K562 (cell line): ENCODE results near the gene BTBD17. TPM values are rescaled to one million over a fixed set of nuclear protein-coding genes. Genes with fewer than 3 reads are reported as not detected.
A peak's percentile ranks its signal among the peaks of the same experiment; 100 is the strongest.

Experiments used
- ATAC-seq: fragments of 200-7000 bp; cut with Tn5 transposase; 3 replicates; pipeline ENCODE4 v1.9.1; 2020; ENCODE audit warnings: moderate library complexity
- BruUV-seq: library from RNA; stranded (reverse); fragments of 400-500 nt; replicated peaks from 2 replicates; lab custom pipeline; 2021; lab: Mats Ljungman, UMichigan
- CTCF ChIA-PET: fragments of 300-600 bp; formaldehyde crosslinking; extraction: SDS; loops from one replicate; lab custom pipeline; 2021; ENCODE audit warnings: low intra/inter-chr PET ratio; lab: Yijun Ruan, JAX
- POLR2A ChIA-PET: fragments of 300-600, 350-650 bp; sonication (Branson Sonifier 250); formaldehyde crosslinking; extraction: SDS; loops from one replicate; lab custom pipeline; 2021; ENCODE audit warnings: antibody characterized with exemption, inconsistent platforms; lab: Yijun Ruan, JAX
- DNase-seq, 4 experiments: peaks; one replicate each; pipeline versions ENCODE4 v3.0.0 to v3.0.0-alpha.2; 2011 to 2018; ENCODE audit warnings: low spot score in 3 of 4, mixed read lengths in 3 of 4; ENCODE audit errors: extremely low read depth in 1 of 4
- FAIRE-seq: peaks from 2 replicates; lab custom pipeline; 2011; peaks lifted over from hg19 to GRCh38; lab: Jason Lieb, UNC
- H2AFZ ChIP-seq: 2 replicates; pipeline ENCODE4 v1.6.0; 2011; ENCODE audit warnings: low read depth, low read length, control low read depth, inconsistent platforms
- H3K27ac ChIP-seq: fragments of 200-600 bp; 3 replicates; pipeline ENCODE4 v1.8.0; 2011; ENCODE audit warnings: low read depth, mild to moderate bottlenecking, control low read depth, inconsistent platforms, low read length, moderate library complexity, mixed read lengths; ENCODE audit errors: extremely low read depth
- H3K27me3 ChIP-seq, 2 experiments: fragments of 300-600 bp in 1 of 2; 2 replicates in 1 of 2; 3 replicates in 1 of 2; pipeline versions ENCODE4 v1.6.0 to v1.8.0; 2011; ENCODE audit warnings: inconsistent platforms in 2 of 2, low read length in 2 of 2, mild to moderate bottlenecking in 1 of 2, mixed read lengths in 1 of 2, moderate library complexity in 1 of 2; ENCODE audit not compliant: control insufficient read depth in 2 of 2, insufficient read depth in 2 of 2
- H3K36me3 ChIP-seq: fragments of 300-600 bp; 3 replicates; pipeline ENCODE4 v1.8.0; 2011; ENCODE audit warnings: mild to moderate bottlenecking, low read length, inconsistent platforms; ENCODE audit not compliant: control insufficient read depth, insufficient read depth
- H3K4me1 ChIP-seq, 2 experiments: fragments of 200-600 bp in 1 of 2; replicated peaks in 1 of 2; 2 replicates in 1 of 2; 3 replicates in 1 of 2; pipeline versions ENCODE4 v1.5.1 to v1.8.0; 2011; ENCODE audit warnings: inconsistent platforms in 2 of 2, low read length in 2 of 2, mild to moderate bottlenecking in 1 of 2, mixed read lengths in 1 of 2, moderate library complexity in 1 of 2; ENCODE audit not compliant: control insufficient read depth in 2 of 2, insufficient read depth in 2 of 2
- H3K4me2 ChIP-seq: 2 replicates; pipeline ENCODE4 v1.6.1; 2011; ENCODE audit warnings: low read length, control low read depth, inconsistent platforms, mixed read lengths; ENCODE audit not compliant: insufficient read depth
- H3K4me3 ChIP-seq: fragments of 200-600 bp; sonication (generic), shearing (Covaris generic); 2 replicates; pipeline ENCODE4 v1.5.1; 2016; ENCODE audit warnings: control low read depth, inconsistent platforms
- H3K79me2 ChIP-seq: fragments of 200-600 bp; 3 replicates; pipeline ENCODE4 v1.8.0; 2011; ENCODE audit warnings: low read length, inconsistent platforms; ENCODE audit not compliant: control insufficient read depth, insufficient read depth
- H3K9ac ChIP-seq, 2 experiments: 2 replicates each; pipeline versions ENCODE4 v1.6.0 to v1.6.1; 2011; ENCODE audit warnings: low read depth in 2 of 2, low read length in 2 of 2, control low read depth in 1 of 2, inconsistent platforms in 1 of 2, mild to moderate bottlenecking in 1 of 2, mixed read lengths in 1 of 2; ENCODE audit not compliant: insufficient read depth in 1 of 2
- H3K9me1 ChIP-seq: one replicate; pipeline ENCODE4 v1.6.0; 2011; ENCODE audit warnings: inconsistent platforms, mild to moderate bottlenecking, low read length, moderate library complexity; ENCODE audit not compliant: control insufficient read depth, insufficient read depth
- H3K9me3 ChIP-seq: replicated peaks from 2 replicates; pipeline ENCODE4 v1.5.1; 2011; ENCODE audit warnings: low read depth, low read length, inconsistent platforms; ENCODE audit not compliant: control insufficient read depth, insufficient read depth
- H4K20me1 ChIP-seq: replicated peaks from 2 replicates; pipeline ENCODE4 v1.6.1; 2011; ENCODE audit warnings: low read length, inconsistent platforms, mixed read lengths; ENCODE audit not compliant: control insufficient read depth, insufficient read depth
- BMI1 ChIP-seq: fragments of 150-350 bp; IDR thresholded peaks from 2 replicates; pipeline ENCODE4 v1.6.1; 2014; ENCODE audit warnings: low read length
- CCNT2 ChIP-seq: IDR thresholded peaks from 2 replicates; pipeline ENCODE4 v1.6.1; 2011; ENCODE audit warnings: borderline replicate concordance, low read depth, mild to moderate bottlenecking, moderate library complexity, mixed read lengths, low read length; ENCODE audit not compliant: insufficient read length; ENCODE audit errors: extremely low read depth
- CEBPB ChIP-seq: fragments of 450-650 bp; IDR thresholded peaks from 2 replicates; pipeline ENCODE4 v1.6.1; 2016; ENCODE audit warnings: missing genetic modification characterization, missing compliant biosample characterization
- GABPA ChIP-seq: fragments of 200-800 bp; sonication (Bioruptor generic); conservative IDR thresholded peaks from 2 replicates; pipeline ENCODE4 v1.6.1; 2016; ENCODE audit warnings: low read depth, missing genetic modification characterization, missing compliant biosample characterization
- IRF2 ChIP-seq: sonication (generic); formaldehyde crosslinking; IDR thresholded peaks from 2 replicates; pipeline ENCODE4 v1.8.1; 2022; ENCODE audit warnings: mild to moderate bottlenecking, missing genetic modification reagents
- RHOXF2B ChIP-seq: fragments of 250-450 bp; sonication (Bioruptor Pico); conservative IDR thresholded peaks from 2 replicates; pipeline ENCODE4 v1.5.1; 2021
- SMAD2 ChIP-seq: fragments of 150-350 bp; IDR thresholded peaks from 2 replicates; pipeline ENCODE4 v1.6.1; 2014; ENCODE audit warnings: low read depth, mild to moderate bottlenecking, low read length
- TCFL5 ChIP-seq: fragments of 250-450 bp; sonication (Bioruptor Pico); conservative IDR thresholded peaks from 2 replicates; pipeline ENCODE4 v1.6.1; 2021; ENCODE audit warnings: mild to moderate bottlenecking, moderate library complexity, matching md5 sums
- ZNF316 ChIP-seq: fragments of 450-650 bp; IDR thresholded peaks from 2 replicates; pipeline ENCODE4 v1.6.1; 2016
- WGBS: fragments of 100-300 bp; shearing (Covaris generic); methylation state at CpG from one replicate; pipeline ENCODE4 v1.1.6; 2016; ENCODE audit warnings: low coverage, mixed read lengths; ENCODE audit not compliant: insufficient coverage; ENCODE audit errors: missing lambda C conversion rate; 5-methylcytosine and 5-hydroxymethylcytosine counted together
- in situ Hi-C: fragments of 300-500 bp; cut with MboI; formaldehyde crosslinking; loops from 4 replicates; pipeline ENCODE4 v1.15.0; 2018; ENCODE audit warnings: inconsistent platforms, mixed read lengths
- intact Hi-C: fragments of 100-400 bp; cut with micrococcal nuclease; formaldehyde crosslinking; loops from 2 replicates; pipeline ENCODE4 v1.14.2; 2022
- polyA plus RNA-seq, 8 experiments: library from polyadenylated mRNA; depleted of rRNA in 4 of 8; stranded (reverse) in 5 of 8; unstranded in 3 of 8; fragments of >200 nt; fragmentation: Nextera tagmentation in 2 of 8; fragmentation: Illumina TruSeq in 1 of 8; extraction: Ambion mirVana in 2 of 8; extraction: Trizol in 1 of 8; gene quantifications; 2 replicates each; pipeline versions ENCODE4 v1.2.1 to v1.2.3, GENCODE V29; 2011 to 2014; ENCODE audit warnings: inconsistent platforms in 1 of 8, missing spikeins in 1 of 8
- total RNA-seq, 7 experiments: library from RNA; depleted of rRNA in 6 of 7; stranded (reverse); fragments of >200 nt in 6 of 7; fragmentation: Illumina TruSeq in 2 of 7; extraction: Trizol in 2 of 7; gene quantifications; 2 replicates each; pipeline versions ENCODE4 v1.2.1 to v1.2.3, GENCODE V29; 2011 to 2021; ENCODE audit warnings: low replicate concordance in 1 of 7
- TF ChIP-seq, protein P1 (sequence below), 2 experiments: fragments of 450-650 bp; formaldehyde crosslinking in 1 of 2; IDR thresholded peaks; 2 replicates each; pipeline versions ENCODE4 v1.4.0 to v1.6.1; 2014 to 2020; ENCODE audit warnings: mild to moderate bottlenecking in 2 of 2, borderline replicate concordance in 1 of 2, low read depth in 1 of 2

Gene BTBD17
- total and polyA plus RNA-seq, 9 of the 15 experiments (the other 6 are each of a cell fraction or from before 2014, with no cell fraction given), result not detected

DNA sequence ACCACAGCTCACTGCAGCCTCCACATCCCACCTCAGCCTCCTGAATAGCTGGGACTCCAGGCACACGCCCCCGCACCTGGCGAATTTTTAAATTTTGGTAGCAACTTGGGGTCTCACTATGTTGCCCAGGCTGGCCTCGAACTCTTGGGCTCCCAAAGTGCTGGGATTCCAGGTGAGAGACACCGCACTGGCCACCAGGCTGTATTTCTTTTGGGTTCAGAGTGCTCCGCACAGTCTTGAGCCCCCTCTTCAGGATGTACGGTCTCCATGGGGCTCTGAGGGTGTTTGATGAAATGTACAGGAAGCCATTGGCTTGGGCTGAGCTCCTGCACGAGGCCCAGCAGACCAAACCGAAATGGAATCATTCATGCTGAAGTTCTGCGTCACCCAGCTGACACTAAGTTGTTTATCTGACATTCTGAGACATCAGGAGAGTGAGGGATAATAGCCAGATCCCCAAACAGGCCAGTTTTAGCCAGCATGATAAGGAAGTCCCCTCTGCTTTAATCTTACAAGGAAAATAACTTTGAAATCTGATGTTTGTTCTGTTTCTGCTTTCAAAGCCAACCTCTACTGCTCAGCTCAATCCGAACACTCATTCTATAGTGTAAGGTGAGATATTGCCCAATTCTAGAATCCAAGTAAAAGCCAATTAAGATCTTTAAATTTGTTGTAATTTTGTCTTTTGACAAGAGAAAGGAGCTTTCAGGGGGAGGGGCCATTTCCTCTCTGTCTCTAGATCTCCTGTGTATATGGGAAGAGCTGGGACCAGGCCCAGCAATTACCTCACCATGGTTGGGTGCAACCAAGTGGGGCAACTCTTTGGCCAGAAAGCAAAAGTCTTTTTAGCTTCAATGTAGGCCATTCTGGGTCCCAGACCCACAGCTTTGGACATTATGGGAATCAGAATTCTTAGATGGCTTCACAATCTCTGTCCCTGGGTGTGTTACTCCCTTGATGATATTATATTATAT, 29.3 kb upstream of the BTBD17 start:
- Histone ChIP-seq H3K27me3 (peaks cover 24 to 36% of the 10 kb centered on the region in 2 experiments; a peak in 4 of 5 replicates), H3K4me1 (peaks cover 0 to 11% of the 10 kb centered on the region in 2 experiments; a peak in 3 of 5 replicates), H4K20me1 (no peaks in the 10 kb centered on the region), H3K9me3 (no peaks in the 10 kb centered on the region; the same call in 1 of the 2 replicates), H2AFZ (no peak overlapping the region), H3K27ac (no peak overlapping the region), H3K79me2 (no peaks in the 10 kb centered on the region), H3K9ac (no peak overlapping the region), H3K9me1 (no peaks in the 10 kb centered on the region), H3K4me2 (no peak overlapping the region), H3K4me3 (no peak overlapping the region), H3K36me3 (no peaks in the 10 kb centered on the region)
- FAIRE-seq (no peak), DNase-seq (no peak), ATAC-seq (no peak)
- WGBS, result 2% methylated on average over 11 of the region's 11 CpGs
- intact Hi-C loops, result no loop called here
- CTCF ChIA-PET, result no interaction called here
- in situ Hi-C loops, result no loop called here
- no TSS peak for BruUV-seq
- POLR2A ChIA-PET, result interaction anchor here (0.6 to 1.2 kb wide), 2 partner anchors 21 to 65 kb away, joined by 3 to 4 read pairs; no protein-coding TSS in a partner anchor
- TF ChIP-seq CCNT2 (no peak), TCFL5 (CRISPR knock-in tag) (no peak), IRF2 (no peak), GABPA (tag) (peak; percentile 22; the same call in 1 of the 2 replicates), RHOXF2B (CRISPR knock-in tag) (no peak), CEBPB (0 out of 2 replicates have a peak, but pooled peaks have one; percentile 35), ZNF316 (no peak), SMAD2 (no peak), BMI1 (no peak)
- TF ChIP-seq, protein P1, sequence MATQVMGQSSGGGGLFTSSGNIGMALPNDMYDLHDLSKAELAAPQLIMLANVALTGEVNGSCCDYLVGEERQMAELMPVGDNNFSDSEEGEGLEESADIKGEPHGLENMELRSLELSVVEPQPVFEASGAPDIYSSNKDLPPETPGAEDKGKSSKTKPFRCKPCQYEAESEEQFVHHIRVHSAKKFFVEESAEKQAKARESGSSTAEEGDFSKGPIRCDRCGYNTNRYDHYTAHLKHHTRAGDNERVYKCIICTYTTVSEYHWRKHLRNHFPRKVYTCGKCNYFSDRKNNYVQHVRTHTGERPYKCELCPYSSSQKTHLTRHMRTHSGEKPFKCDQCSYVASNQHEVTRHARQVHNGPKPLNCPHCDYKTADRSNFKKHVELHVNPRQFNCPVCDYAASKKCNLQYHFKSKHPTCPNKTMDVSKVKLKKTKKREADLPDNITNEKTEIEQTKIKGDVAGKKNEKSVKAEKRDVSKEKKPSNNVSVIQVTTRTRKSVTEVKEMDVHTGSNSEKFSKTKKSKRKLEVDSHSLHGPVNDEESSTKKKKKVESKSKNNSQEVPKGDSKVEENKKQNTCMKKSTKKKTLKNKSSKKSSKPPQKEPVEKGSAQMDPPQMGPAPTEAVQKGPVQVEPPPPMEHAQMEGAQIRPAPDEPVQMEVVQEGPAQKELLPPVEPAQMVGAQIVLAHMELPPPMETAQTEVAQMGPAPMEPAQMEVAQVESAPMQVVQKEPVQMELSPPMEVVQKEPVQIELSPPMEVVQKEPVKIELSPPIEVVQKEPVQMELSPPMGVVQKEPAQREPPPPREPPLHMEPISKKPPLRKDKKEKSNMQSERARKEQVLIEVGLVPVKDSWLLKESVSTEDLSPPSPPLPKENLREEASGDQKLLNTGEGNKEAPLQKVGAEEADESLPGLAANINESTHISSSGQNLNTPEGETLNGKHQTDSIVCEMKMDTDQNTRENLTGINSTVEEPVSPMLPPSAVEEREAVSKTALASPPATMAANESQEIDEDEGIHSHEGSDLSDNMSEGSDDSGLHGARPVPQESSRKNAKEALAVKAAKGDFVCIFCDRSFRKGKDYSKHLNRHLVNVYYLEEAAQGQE (IDR thresholded peaks at IDR 0.05; ENCODE audit: borderline replicate concordance), result 0 out of 2 replicates have a peak, but pooled peaks have one; percentile 31
- TF ChIP-seq, protein P1 (CRISPR knock-in tag; IDR thresholded peaks at IDR 0.05; ENCODE audit: low read depth), result no peak
